GM12801 (cell line): ENCODE measurements around the gene CRIM1.

Source experiments
- TF ChIP-seq, protein P1 (sequence below): IDR thresholded peaks from one replicate; pipeline ENCODE4 v1.5.1; 2011; ENCODE audit warnings: control low read depth; ENCODE audit not compliant: insufficient read length; ENCODE audit errors: extremely low read depth

The CRIM1 gene

DNA sequence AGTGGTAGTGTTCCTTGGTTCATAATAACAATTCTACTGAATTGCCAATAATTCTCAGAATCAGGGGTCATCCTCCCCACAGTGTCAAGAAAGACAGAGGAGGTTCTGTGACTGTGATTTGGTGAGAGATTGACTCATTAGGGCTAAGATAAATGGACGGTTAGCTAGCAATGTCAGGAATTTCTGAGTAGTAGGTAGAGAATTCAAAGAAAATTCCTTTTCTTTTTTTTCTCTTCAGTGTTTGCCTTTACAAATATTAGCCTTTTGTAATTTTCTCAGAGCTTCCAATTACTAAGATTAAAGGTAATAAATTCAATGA is 16.8 kb upstream of the CRIM1 start:
- TF ChIP-seq, protein P1, sequence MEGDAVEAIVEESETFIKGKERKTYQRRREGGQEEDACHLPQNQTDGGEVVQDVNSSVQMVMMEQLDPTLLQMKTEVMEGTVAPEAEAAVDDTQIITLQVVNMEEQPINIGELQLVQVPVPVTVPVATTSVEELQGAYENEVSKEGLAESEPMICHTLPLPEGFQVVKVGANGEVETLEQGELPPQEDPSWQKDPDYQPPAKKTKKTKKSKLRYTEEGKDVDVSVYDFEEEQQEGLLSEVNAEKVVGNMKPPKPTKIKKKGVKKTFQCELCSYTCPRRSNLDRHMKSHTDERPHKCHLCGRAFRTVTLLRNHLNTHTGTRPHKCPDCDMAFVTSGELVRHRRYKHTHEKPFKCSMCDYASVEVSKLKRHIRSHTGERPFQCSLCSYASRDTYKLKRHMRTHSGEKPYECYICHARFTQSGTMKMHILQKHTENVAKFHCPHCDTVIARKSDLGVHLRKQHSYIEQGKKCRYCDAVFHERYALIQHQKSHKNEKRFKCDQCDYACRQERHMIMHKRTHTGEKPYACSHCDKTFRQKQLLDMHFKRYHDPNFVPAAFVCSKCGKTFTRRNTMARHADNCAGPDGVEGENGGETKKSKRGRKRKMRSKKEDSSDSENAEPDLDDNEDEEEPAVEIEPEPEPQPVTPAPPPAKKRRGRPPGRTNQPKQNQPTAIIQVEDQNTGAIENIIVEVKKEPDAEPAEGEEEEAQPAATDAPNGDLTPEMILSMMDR, result no peak

DNA sequence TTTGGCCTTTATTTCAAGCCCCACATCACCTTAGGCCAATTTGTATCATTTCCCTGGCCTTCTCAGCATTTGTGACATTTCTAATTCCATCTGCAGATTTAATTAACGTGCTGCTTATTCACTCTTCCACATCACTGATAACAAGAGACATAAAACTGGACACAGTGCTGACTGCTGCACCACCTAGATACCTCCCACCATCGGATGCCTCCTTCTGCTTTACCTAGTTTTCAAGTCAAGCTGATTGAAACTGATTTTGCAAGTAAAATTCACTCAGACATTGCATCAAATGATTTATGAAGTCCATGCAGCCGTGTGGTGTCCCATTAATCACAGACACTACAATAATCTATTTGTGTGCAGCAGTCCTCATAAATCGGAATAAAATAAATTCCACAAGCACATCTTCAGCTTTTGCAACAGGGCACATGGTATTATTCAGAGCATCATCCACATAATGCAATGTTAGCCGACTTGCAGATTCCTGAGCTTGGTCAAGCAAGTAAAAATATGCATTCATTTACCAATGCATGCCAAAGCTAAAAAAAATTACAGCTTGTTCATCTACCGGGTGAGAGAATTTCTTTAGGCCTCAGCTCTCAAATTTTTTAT is 15.9 kb upstream of the CRIM1 start:
- TF ChIP-seq, protein P1, result no peak

DNA sequence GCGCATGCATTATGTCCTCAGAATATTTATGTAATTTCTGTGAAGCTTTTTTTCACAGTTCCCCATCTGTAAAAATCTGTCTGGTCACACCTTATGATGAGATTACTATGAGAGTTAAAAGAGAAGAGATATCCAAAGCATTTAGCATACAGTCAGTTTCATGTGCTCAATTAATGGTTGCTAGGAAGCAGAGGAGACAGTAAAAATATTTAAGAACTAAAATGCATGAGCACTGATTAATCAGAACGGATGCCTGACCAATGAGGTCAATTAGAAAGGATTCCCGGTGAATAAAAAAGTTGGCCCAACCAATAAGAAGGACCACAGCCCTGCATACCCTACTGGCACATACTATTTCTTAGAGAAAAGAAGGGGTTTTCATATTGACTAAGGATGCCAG is 12.0 kb upstream of the CRIM1 start:
- TF ChIP-seq, protein P1, result no peak

DNA sequence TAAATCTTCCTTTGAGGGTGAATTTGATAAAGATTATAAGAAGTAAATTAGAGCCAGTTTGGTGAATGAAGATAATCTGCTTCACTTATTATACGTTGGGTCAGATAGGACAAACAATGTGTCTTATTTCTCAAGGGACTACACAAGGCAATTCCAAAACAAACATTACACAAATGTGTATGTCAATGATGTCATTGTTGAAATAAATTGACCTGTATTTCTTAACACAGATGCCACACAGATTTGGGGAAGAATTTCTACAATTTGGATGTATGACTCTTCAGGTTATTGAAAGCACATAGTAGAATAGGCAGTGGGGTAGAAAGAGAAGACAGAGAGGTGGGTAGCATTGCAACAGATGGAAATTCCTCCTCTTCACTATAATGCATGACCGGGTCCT is 6.9 kb upstream of the CRIM1 start:
- TF ChIP-seq, protein P1, result no peak

DNA sequence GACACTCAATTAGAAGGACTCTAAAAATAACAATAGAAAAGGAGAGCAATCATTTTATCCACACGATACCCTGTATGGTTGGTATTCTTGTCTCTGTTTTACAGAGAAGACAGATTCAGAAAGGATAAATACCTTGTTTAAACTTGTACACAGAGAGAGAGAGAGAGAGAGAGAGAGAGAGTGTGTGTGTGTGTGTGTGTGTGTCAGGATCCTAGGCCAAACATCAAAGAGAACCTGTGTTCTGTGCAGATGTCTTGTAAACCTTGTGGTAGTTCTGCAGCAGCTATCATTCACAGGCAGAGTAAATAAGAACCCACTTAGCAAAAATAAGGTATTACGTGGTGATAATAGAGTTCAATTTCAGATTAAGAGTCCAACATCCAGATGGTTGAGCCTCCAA is 4.3 kb upstream of the CRIM1 start:
- TF ChIP-seq, protein P1, result no peak

DNA sequence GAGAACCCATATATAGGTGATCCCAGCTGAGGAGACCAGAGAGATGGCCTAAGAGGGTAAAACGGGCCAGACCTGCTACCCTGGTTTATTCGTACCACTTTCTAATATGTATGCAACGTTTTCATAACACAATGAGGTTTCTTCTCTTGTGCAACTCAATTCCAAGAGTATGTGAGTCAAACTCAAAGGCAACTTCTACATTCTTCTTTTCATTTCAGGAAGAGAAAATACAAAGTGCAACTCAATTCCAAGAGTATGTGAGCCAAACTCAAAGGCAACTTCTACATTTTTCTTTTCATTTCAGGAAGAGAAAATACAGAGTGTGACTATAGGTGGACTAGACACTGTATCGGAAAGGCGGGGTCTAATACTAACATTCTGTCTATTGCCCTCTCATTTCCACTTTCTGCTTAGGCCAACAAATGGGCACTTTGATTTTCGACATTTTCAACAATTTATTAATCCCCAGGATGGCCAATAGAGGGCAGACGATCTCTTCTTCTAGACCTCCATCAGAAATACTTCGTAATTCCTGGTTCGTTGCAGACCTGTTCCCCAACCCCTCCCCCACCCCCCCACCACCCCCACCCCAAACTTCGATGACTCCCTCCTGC is 3.7 kb upstream of the CRIM1 start:
- TF ChIP-seq, protein P1, result no peak

GRCh38 chr2:36352701-36353100 is 2.9 kb upstream of the CRIM1 start:
- TF ChIP-seq, protein P1, result no peak
